ENCODE results near the gene EPHA5.

Gene EPHA5

GRCh38 chr4:65670331-65671031 lies at the start of gene EPHA5:
Gene EPHA5, minus strand, starts transcription at chr4:65670489. Its CDS starts 747 bp downstream, at chr4:65669742.
- Mint-ChIP-seq H3K36me3 (ENCODE audit: low read depth) (peaks cover 2% of the 10 kb centered on the region), H3K27ac (no peak within 1 kb of the TSS), H3K4me3 (no peak within 1 kb of the TSS), H3K4me1 (peaks cover 4% of the 10 kb centered on the region), H3K9me3 (no peaks in the 10 kb centered on the region), H3K27me3 (peaks cover 55% of the 10 kb centered on the region)
- DNase-seq (no peak), ATAC-seq (peak; percentile 46)

GRCh38 chr4:65719635-65720034 lies 49.3 kb upstream of the EPHA5 start:
- ATAC-seq (no peak), DNase-seq (no peak)
- no peaks in the 10 kb centered on the region for H3K27me3 Mint-ChIP-seq
- no peaks in the 10 kb centered on the region for H3K4me1 Mint-ChIP-seq
- H3K27ac Mint-ChIP-seq, result no peak overlapping the region
- no peaks in the 10 kb centered on the region for H3K36me3 Mint-ChIP-seq (ENCODE audit: low read depth)
- H3K9me3 Mint-ChIP-seq, result no peaks in the 10 kb centered on the region
- no peak overlapping the region for H3K4me3 Mint-ChIP-seq

- Mint-ChIP-seq H3K4me3 (no peak overlapping the region), H3K9me3 (no peaks in the 10 kb centered on the region), H3K27me3 (no peaks in the 10 kb centered on the region), H3K27ac (no peak overlapping the region), H3K36me3 (ENCODE audit: low read depth) (no peaks in the 10 kb centered on the region), H3K4me1 (no peaks in the 10 kb centered on the region)
- no peak for ATAC-seq
- DNase-seq, result no peak
These were observed 28.3 kb upstream of the EPHA5 start for GRCh38 chr4:65698631-65699030.

- no peaks in the 10 kb centered on the region for H3K9me3 Mint-ChIP-seq
- H3K4me1 Mint-ChIP-seq, result no peaks in the 10 kb centered on the region
- ATAC-seq (no peak), DNase-seq (no peak)
- H3K27me3 Mint-ChIP-seq, result no peaks in the 10 kb centered on the region
- no peak overlapping the region for H3K4me3 Mint-ChIP-seq
- H3K27ac Mint-ChIP-seq, result no peak overlapping the region
- no peaks in the 10 kb centered on the region for H3K36me3 Mint-ChIP-seq (ENCODE audit: low read depth)
These were observed 26.1 kb upstream of the EPHA5 start for GRCh38 chr4:65696436-65696835.

- Mint-ChIP-seq H3K27me3 (peaks cover 53% of the 10 kb centered on the region), H3K4me3 (no peak overlapping the region), H3K9me3 (no peaks in the 10 kb centered on the region), H3K36me3 (ENCODE audit: low read depth) (peaks cover 2% of the 10 kb centered on the region), H3K27ac (no peak overlapping the region), H3K4me1 (peaks cover 4% of the 10 kb centered on the region)
- DNase-seq (no peak), ATAC-seq (no peak)
These were observed 1.1 kb upstream of the EPHA5 start for GRCh38 chr4:65671372-65671771.

- H3K4me3 Mint-ChIP-seq, result no peak overlapping the region
These were observed 314 bp downstream of the EPHA5 start for GRCh38 chr4:65670020-65670330.

GRCh38 chr4:65669111-65670019 lies 924 bp downstream of the EPHA5 start:
- Mint-ChIP-seq H3K4me1 (peaks cover 4% of the 10 kb centered on the region), H3K4me3 (no peak overlapping the region), H3K9me3 (no peaks in the 10 kb centered on the region), H3K36me3 (ENCODE audit: low read depth) (peaks cover 2% of the 10 kb centered on the region), H3K27me3 (peaks cover 56% of the 10 kb centered on the region), H3K27ac (no peak overlapping the region)
- ATAC-seq, result no peak
- no peak for DNase-seq

More at GRCh38 chr4:65670020-65670330, 314 bp downstream of the EPHA5 start:
- DNase-seq, result no peak
- H3K9me3 Mint-ChIP-seq, result no peaks in the 10 kb centered on the region
- no peak for ATAC-seq
- H3K27ac Mint-ChIP-seq, result no peak overlapping the region
- peaks cover 56% of the 10 kb centered on the region for H3K27me3 Mint-ChIP-seq
- H3K4me1 Mint-ChIP-seq, result peaks cover 4% of the 10 kb centered on the region
- peaks cover 2% of the 10 kb centered on the region for H3K36me3 Mint-ChIP-seq (ENCODE audit: low read depth)

- Mint-ChIP-seq H3K36me3 (ENCODE audit: low read depth) (peaks cover 2% of the 10 kb centered on the region), H3K27ac (no peak overlapping the region), H3K4me1 (peaks cover 4% of the 10 kb centered on the region), H3K4me3 (no peak overlapping the region), H3K27me3 (peaks cover 56% of the 10 kb centered on the region), H3K9me3 (no peaks in the 10 kb centered on the region)
- no peak for ATAC-seq
- DNase-seq, result no peak
These were observed 1.8 kb downstream of the EPHA5 start for GRCh38 chr4:65668201-65669089.

- ATAC-seq, result no peak
- no peak for DNase-seq
- Mint-ChIP-seq H3K4me3 (no peak overlapping the region), H3K36me3 (ENCODE audit: low read depth) (peaks cover 2% of the 10 kb centered on the region), H3K27me3 (peaks cover 56% of the 10 kb centered on the region), H3K9me3 (no peaks in the 10 kb centered on the region), H3K4me1 (peaks cover 4% of the 10 kb centered on the region), H3K27ac (no peak overlapping the region)
These were observed 2.7 kb downstream of the EPHA5 start for GRCh38 chr4:65667506-65668041.

GRCh38 chr4:65665771-65666523 lies 4.3 kb downstream of the EPHA5 start:
- H3K4me1 Mint-ChIP-seq, result peaks cover 4% of the 10 kb centered on the region

GRCh38 chr4:65661471-65661870 lies 8.8 kb downstream of the EPHA5 start:
- Mint-ChIP-seq H3K27me3 (peaks cover 3% of the 10 kb centered on the region), H3K4me3 (no peak overlapping the region), H3K9me3 (peaks cover 3% of the 10 kb centered on the region), H3K36me3 (ENCODE audit: low read depth) (no peaks in the 10 kb centered on the region), H3K27ac (no peak overlapping the region), H3K4me1 (no peaks in the 10 kb centered on the region)
- DNase-seq, result no peak
- ATAC-seq, result no peak

More at GRCh38 chr4:65665771-65666523, 4.3 kb downstream of the EPHA5 start:
- ATAC-seq (no peak), DNase-seq (no peak)
- no peak overlapping the region for H3K4me3 Mint-ChIP-seq
- H3K36me3 Mint-ChIP-seq (ENCODE audit: low read depth), result peaks cover 2% of the 10 kb centered on the region
- peaks cover 43% of the 10 kb centered on the region for H3K27me3 Mint-ChIP-seq
- no peak overlapping the region for H3K27ac Mint-ChIP-seq
- H3K9me3 Mint-ChIP-seq, result peaks cover 3% of the 10 kb centered on the region

- Mint-ChIP-seq H3K4me3 (no peak overlapping the region), H3K9me3 (peaks cover 3% of the 10 kb centered on the region), H3K27me3 (no peaks in the 10 kb centered on the region), H3K4me1 (no peaks in the 10 kb centered on the region), H3K36me3 (ENCODE audit: low read depth) (no peaks in the 10 kb centered on the region), H3K27ac (no peak overlapping the region)
- no peak for ATAC-seq
- DNase-seq, result no peak
These were observed 12.2 kb downstream of the EPHA5 start for GRCh38 chr4:65658117-65658516.

- Mint-ChIP-seq H3K27ac (no peak overlapping the region), H3K27me3 (no peaks in the 10 kb centered on the region), H3K9me3 (peaks cover 2% of the 10 kb centered on the region), H3K36me3 (ENCODE audit: low read depth) (no peaks in the 10 kb centered on the region), H3K4me1 (no peaks in the 10 kb centered on the region), H3K4me3 (no peak overlapping the region)
- ATAC-seq (no peak), DNase-seq (no peak)
These were observed 14.3 kb downstream of the EPHA5 start for GRCh38 chr4:65656008-65656407.

- Mint-ChIP-seq H3K36me3 (ENCODE audit: low read depth) (no peaks in the 10 kb centered on the region), H3K4me3 (no peak overlapping the region), H3K9me3 (peaks cover 8% of the 10 kb centered on the region), H3K4me1 (no peaks in the 10 kb centered on the region), H3K27me3 (no peaks in the 10 kb centered on the region), H3K27ac (no peak overlapping the region)
- ATAC-seq, result no peak
- DNase-seq, result no peak
These were observed 15.3 kb downstream of the EPHA5 start for GRCh38 chr4:65654976-65655375.
